ENCODE data around the gene ZNF22.

The ZNF22 gene

DNA sequence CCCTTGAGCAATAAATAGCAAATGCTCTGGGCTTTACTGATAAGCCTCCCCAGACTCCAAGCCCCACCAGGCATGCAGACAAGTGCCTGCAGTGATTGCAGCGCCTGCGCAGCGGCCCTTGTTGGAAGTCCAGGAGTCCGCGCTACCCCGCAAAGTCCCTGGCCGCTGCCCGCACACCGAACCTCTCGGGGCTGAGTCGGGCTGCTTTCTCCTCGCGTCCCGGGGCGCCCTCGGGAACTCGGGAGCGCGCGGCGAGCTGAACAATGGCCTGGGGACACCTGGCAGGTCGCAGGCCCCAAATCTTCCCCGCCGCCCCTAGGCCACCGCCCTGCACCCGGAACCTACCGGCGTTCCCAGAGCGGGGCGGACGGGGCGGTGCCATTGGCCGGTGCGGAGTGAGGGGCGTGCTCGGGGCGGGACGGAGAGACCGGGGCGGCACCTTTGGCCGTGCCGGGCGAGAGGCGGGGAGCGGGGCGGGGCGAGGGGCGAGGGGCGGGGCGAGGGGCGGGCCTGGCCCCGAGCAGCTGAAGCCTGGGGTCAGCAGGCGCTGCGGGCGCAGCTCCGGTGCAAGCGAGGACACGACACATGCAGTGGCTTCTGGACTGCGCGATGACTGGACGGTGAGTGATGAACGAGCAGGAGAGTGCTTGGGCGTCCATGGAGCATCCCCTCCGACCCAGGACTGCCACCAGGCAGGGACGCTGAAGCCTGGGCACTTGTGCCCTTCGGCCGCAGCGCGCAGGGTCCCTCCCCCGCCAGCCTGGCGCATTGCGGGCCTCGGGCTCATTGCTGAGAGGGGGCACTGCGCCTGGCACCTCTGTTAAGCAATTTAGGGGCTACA is 41.3 kb upstream of the ZNF22 start, which contains the start of gene RASSF4:
RASSF4 (plus strand) TSS at position 556 of the 841 bp plus-strand sequence. CDS start 10,401 bp downstream, outside the sequence.
- no peaks in the 10 kb centered on the region for H3K36me3 ChIP-seq (ENCODE audit: control insufficient read depth, insufficient read depth, low read length)
- H3K4me3 ChIP-seq (ENCODE audit: low read length) = peak within 1 kb of the TSS; percentile 17
- no peaks in the 10 kb centered on the region for H3K9me3 ChIP-seq (ENCODE audit: control insufficient read depth, low read length)
- H3K9ac ChIP-seq (ENCODE audit: low read length) = peak within 1 kb of the TSS; percentile 64
- peaks cover 45% of the 10 kb centered on the region for H3K4me1 ChIP-seq (ENCODE audit: control insufficient read depth, insufficient read depth, low read length)
- H3K27me3 ChIP-seq (ENCODE audit: control insufficient read depth, insufficient read depth, low read length) = no peaks in the 10 kb centered on the region

DNA sequence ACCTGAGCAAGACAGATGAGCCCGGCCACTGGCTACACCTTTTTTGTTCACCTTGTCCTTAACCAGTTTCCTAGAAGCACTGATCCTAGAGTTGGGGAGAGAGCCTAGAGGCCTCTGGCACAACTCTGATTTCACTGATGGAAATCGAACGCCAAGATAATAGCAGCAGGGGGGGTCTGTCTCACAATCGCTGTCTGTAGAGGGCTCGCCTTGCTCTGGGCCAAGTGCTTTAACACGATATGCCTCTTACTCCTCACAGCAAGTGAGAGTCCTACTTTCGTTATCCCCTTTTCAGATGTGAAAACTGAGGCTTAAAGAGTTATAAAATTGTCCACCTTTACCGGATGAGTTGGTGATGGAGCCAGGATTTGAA is 40.6 kb upstream of the ZNF22 start:
- H3K4me1 ChIP-seq (ENCODE audit: control insufficient read depth, insufficient read depth, low read length) = peaks cover 49% of the 10 kb centered on the region

DNA sequence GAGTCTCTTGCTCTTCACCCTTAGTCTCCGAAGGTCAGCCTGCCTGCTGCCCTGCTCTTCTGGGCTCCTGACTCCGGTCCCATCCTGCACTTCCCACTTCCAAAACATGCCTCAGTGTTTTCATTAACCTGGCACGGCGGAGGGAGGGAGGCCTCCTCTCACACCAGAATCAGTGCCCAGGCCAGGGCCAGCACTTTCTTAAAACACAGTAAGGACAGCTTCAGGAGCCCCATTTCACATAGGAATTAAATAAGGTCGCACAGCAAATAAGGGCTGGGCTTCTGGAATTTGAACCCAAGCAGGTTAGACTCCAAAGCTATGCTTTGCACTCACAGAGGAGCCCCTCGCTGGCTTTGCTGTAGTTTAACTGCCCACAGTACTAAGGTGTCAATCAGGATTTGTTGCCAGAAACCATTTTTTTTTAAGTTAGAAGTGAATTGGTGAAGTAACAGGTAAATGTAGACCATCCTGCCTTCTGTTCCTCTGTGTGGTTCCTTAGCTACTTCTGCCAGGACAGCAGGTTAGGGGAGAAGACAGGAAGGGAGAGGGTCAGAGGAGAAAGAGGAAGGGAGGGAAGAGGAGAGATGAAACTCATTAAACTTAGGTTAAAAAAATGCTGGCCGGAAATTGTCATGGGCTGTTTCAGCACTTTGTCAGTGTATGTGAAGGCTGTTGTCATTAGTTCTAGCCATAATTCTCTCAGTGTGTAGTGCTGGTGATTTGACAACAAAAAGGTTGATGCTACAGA is 40.1 kb upstream of the ZNF22 start:
- H3K9ac ChIP-seq (ENCODE audit: low read length) = peak overlapping the region; percentile 29
- H3K36me3 ChIP-seq (ENCODE audit: control insufficient read depth, insufficient read depth, low read length) = no peaks in the 10 kb centered on the region
- no peaks in the 10 kb centered on the region for H3K27me3 ChIP-seq (ENCODE audit: control insufficient read depth, insufficient read depth, low read length)
- peaks cover 49% of the 10 kb centered on the region for H3K4me1 ChIP-seq (ENCODE audit: control insufficient read depth, insufficient read depth, low read length)
- no peak overlapping the region for H3K4me3 ChIP-seq (ENCODE audit: low read length)
- H3K9me3 ChIP-seq (ENCODE audit: control insufficient read depth, low read length) = no peaks in the 10 kb centered on the region

More for the DNA sequence above, 40.6 kb upstream of the ZNF22 start:
- Histone ChIP-seq H3K4me3 (ENCODE audit: low read length) (no peak overlapping the region), H3K9ac (ENCODE audit: low read length) (peak overlapping the region; percentile 29), H3K36me3 (ENCODE audit: control insufficient read depth, insufficient read depth, low read length) (no peaks in the 10 kb centered on the region), H3K9me3 (ENCODE audit: control insufficient read depth, low read length) (no peaks in the 10 kb centered on the region), H3K27me3 (ENCODE audit: control insufficient read depth, insufficient read depth, low read length) (no peaks in the 10 kb centered on the region)

DNA sequence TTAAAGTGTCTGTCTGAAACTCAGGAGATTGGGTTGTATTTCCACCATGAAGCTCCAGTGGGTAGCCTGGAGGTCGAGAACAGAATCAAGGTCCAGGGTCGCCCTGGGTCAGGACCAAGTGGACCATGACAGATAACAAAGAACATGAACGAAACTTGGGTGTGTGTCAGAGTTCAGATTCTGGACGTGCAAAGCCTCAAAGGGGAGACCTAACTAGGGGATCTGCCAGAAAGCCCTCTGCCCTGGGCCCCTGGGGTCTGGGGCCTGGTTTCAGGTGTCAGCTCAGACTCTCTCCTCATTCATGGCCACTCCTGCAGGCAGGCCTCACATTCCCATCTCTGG is 39.5 kb upstream of the ZNF22 start:
- Histone ChIP-seq H3K27me3 (ENCODE audit: control insufficient read depth, insufficient read depth, low read length) (no peaks in the 10 kb centered on the region), H3K36me3 (ENCODE audit: control insufficient read depth, insufficient read depth, low read length) (no peaks in the 10 kb centered on the region), H3K9ac (ENCODE audit: low read length) (peak overlapping the region; percentile 29), H3K9me3 (ENCODE audit: control insufficient read depth, low read length) (no peaks in the 10 kb centered on the region), H3K4me1 (ENCODE audit: control insufficient read depth, insufficient read depth, low read length) (peaks cover 51% of the 10 kb centered on the region), H3K4me3 (ENCODE audit: low read length) (no peak overlapping the region)

DNA sequence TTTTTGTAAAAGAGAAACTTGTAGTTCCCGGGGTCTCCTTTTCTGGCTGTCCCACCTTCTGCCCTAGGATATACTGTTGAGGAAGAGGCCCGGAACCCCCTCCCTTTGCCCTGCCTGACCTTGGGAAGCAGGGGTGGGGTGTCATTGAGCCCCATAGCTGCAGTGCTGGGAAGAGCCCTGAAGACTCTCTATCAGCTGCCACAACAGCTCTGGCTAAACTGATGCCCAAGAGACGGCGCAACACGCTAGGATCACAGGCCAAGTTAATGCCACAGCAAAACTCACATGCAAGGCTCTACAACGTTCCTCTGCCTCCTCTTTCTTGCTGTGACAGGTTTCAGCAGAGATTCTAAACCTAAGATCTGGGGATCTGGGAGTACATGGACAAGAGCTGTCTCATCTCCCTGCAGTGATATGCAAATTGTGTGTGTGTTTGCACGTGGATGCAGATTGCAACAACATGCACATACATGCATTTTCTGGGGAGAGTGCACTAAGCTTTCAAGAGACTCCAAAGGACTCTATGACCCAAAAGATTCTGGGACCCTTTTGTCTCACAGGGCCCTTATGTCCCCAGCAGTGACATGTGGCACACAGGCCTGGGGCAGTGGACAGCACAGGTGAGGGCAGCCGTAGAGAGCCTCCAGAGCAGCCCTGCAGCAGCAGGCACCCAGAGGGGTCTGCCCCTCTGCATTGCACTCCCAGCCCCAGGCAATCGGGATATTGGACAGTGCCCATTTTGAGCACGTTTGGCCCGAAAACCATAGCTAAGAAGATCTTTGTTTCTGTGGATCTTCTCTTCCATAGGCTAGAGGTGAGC is 38.6 kb upstream of the ZNF22 start:
- no peaks in the 10 kb centered on the region for H3K9me3 ChIP-seq (ENCODE audit: control insufficient read depth, low read length)
- H3K4me1 ChIP-seq (ENCODE audit: control insufficient read depth, insufficient read depth, low read length) = peaks cover 58% of the 10 kb centered on the region
- H3K9ac ChIP-seq (ENCODE audit: low read length) = no peak overlapping the region

DNA sequence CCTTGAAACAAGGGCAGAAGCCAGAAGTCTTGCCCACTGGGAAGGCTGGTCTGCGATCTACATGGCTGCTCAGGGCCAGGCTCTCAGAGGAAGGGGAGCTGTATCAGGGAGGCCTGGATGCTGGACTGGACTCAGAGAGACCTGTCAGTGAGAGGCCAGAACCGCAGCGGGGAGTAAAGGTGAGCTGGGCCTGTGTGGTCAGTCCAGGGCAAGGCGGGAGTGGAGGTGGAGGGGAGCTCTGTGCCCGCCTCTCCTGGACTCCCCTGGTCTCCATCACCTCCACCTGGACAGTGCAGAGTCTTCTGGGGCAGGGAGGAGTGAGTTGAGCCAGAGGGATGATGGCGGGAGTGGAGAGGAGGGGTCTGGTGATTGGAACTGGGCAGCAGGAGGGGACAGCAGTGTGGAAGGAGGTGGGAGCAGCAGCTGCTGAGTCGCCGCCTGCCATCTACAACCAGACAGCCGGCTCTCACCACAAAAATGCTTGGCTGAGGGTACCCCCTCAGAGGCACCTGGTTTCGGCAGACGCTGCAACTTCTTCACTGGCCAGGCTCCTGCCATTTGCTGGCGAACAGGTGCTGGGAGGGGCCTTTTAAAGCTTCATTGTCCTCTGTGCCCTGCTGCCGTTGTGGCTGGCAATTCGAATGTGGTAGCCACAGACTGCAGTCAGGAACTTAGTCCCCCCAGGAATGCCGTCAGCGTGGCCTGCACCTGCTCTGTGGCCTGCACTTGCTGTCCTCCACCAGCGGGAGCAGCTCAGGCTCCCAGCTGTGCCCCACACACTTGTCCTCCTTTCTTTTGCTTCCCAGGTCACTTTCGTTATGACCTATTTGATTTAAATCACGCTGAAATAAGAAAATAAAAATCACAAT is 37.6 kb upstream of the ZNF22 start:
- no peaks in the 10 kb centered on the region for H3K36me3 ChIP-seq (ENCODE audit: control insufficient read depth, insufficient read depth, low read length)
- H3K4me1 ChIP-seq (ENCODE audit: control insufficient read depth, insufficient read depth, low read length) = peaks cover 54% of the 10 kb centered on the region
- H3K4me3 ChIP-seq (ENCODE audit: low read length) = no peak overlapping the region
- no peaks in the 10 kb centered on the region for H3K9me3 ChIP-seq (ENCODE audit: control insufficient read depth, low read length)
- no peak overlapping the region for H3K9ac ChIP-seq (ENCODE audit: low read length)
- no peaks in the 10 kb centered on the region for H3K27me3 ChIP-seq (ENCODE audit: control insufficient read depth, insufficient read depth, low read length)

More for the DNA sequence above, 38.6 kb upstream of the ZNF22 start:
- H3K36me3 ChIP-seq (ENCODE audit: control insufficient read depth, insufficient read depth, low read length) = no peaks in the 10 kb centered on the region
- no peak overlapping the region for H3K4me3 ChIP-seq (ENCODE audit: low read length)
- no peaks in the 10 kb centered on the region for H3K27me3 ChIP-seq (ENCODE audit: control insufficient read depth, insufficient read depth, low read length)

DNA sequence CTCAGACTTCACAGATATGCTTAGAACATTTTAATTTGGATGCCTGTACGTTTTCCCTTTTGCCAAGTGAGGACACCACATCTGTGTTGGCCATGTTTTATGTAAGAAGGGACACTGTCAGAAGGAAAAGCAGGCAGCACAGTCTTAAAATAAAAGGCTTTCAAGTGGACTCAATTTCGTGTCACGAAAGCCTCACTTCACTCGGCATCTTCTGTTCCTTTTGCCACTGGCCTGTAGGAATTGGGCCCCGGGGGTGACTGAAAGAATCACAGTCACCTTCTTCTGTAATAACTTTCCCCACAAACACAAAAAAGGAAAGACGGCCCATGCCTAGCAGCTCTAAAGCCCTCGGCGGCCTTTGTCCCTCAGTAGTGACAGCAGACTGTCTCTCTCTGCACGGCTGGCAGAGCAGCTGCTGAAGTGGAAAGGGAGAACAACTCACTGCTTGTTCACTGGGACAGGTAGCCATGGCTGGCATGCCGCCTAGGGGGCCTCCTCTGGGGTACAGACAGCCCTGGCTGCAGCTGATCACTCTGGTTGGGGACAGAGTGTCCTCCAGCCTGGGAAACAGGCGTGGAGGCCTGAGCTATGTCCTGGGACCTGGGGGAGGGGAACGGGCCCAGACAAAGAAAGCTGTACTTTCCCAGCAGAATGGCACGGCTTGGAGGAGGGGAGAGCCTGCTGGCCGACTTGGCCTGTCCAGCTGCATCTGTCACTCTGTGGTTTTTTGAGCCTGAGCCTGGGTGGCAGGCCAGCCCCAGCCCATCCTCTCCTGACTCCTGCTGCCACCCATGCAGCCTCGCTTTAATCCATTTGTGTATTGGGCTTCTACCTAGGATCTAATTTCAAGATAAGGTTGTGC is 36.7 kb upstream of the ZNF22 start:
- Histone ChIP-seq H3K4me1 (ENCODE audit: control insufficient read depth, insufficient read depth, low read length) (peaks cover 51% of the 10 kb centered on the region), H3K9me3 (ENCODE audit: control insufficient read depth, low read length) (no peaks in the 10 kb centered on the region), H3K4me3 (ENCODE audit: low read length) (no peak overlapping the region), H3K36me3 (ENCODE audit: control insufficient read depth, insufficient read depth, low read length) (no peaks in the 10 kb centered on the region), H3K27me3 (ENCODE audit: control insufficient read depth, insufficient read depth, low read length) (no peaks in the 10 kb centered on the region), H3K9ac (ENCODE audit: low read length) (no peak overlapping the region)

DNA sequence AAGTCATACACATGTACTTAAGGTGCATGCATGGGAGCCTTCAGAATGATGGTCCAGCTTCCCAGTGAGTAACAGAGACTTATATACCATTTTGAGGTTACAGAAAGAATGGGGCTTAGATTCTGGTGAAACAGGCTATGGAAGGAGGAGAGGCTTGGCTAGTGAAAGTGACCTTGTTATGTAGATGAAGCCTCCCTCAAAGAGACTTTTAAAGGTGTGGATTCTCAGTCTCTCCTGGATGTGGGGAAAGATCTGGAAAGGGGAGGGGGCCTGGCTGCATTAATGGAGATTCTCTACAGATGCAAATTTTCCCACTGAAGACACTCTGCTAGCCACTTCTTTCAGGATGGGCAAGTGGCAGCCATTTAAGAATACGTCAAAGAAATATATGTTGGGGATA is 35.6 kb upstream of the ZNF22 start:
- no peaks in the 10 kb centered on the region for H3K36me3 ChIP-seq (ENCODE audit: control insufficient read depth, insufficient read depth, low read length)
- H3K27me3 ChIP-seq (ENCODE audit: control insufficient read depth, insufficient read depth, low read length) = no peaks in the 10 kb centered on the region
- H3K9me3 ChIP-seq (ENCODE audit: control insufficient read depth, low read length) = no peaks in the 10 kb centered on the region
- H3K4me3 ChIP-seq (ENCODE audit: low read length) = no peak overlapping the region
- H3K4me1 ChIP-seq (ENCODE audit: control insufficient read depth, insufficient read depth, low read length) = peaks cover 45% of the 10 kb centered on the region
- H3K9ac ChIP-seq (ENCODE audit: low read length) = no peak overlapping the region

DNA sequence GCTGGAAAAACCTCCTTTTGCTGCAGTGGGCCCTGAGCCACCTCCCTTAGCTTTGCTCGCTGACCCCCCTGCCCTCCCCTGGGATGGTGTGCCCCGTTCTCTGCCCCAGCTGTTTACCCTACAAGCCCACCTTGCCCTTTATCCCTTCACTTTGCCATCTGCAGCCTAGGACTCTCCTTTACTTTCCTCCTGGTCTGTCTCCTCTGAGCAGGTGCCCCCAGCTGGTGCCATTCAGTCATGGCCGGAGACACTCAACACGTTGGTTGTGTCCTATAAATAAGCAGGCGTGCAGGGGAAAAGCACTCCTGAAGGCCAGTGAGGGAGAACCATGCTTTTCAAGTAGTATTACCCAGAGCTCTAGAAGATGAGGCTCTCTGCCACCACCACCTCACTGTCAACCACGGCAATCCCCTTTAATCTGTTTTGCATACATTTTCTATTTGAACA is 35.0 kb upstream of the ZNF22 start:
- H3K9ac ChIP-seq (ENCODE audit: low read length) = no peak overlapping the region

DNA sequence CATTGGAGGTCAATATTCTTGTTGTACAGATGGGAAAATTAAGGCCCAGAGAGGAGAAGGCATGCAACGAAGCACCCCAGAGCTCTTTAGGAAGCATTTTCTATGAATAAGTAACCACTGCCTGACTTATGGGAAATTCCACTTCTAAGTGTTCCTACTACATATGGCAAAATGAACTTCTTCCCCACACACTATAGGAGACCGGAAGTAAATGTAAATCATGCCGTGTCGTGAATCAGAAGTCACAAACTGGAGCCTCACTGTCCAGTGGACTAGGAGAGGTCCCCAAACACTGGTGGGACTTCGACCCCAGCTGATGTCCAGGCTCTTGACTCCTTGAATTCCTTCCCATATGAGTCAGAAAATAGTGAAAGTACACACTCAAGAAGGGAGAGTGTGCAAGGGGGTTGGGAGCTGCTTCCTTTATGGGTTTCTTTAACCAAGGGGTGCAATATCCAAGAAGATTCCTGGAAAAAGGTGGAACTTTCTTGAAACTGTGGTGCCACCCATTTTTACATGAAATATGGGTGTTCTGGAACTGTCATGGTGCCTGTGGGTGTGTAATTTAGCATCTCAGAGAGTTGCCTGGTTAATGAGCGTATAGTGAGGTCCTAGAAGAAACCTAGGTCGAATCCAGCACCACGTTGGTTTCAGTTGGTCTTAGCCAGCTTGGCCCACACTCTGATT is 34.5 kb upstream of the ZNF22 start:
- H3K4me1 ChIP-seq (ENCODE audit: control insufficient read depth, insufficient read depth, low read length) = peaks cover 36% of the 10 kb centered on the region
- no peaks in the 10 kb centered on the region for H3K27me3 ChIP-seq (ENCODE audit: control insufficient read depth, insufficient read depth, low read length)
- no peaks in the 10 kb centered on the region for H3K9me3 ChIP-seq (ENCODE audit: control insufficient read depth, low read length)
- no peaks in the 10 kb centered on the region for H3K36me3 ChIP-seq (ENCODE audit: control insufficient read depth, insufficient read depth, low read length)
- no peak overlapping the region for H3K9ac ChIP-seq (ENCODE audit: low read length)
- H3K4me3 ChIP-seq (ENCODE audit: low read length) = no peak overlapping the region

More for the DNA sequence above, 35.0 kb upstream of the ZNF22 start:
- Histone ChIP-seq H3K27me3 (ENCODE audit: control insufficient read depth, insufficient read depth, low read length) (no peaks in the 10 kb centered on the region), H3K9me3 (ENCODE audit: control insufficient read depth, low read length) (no peaks in the 10 kb centered on the region), H3K4me3 (ENCODE audit: low read length) (no peak overlapping the region), H3K36me3 (ENCODE audit: control insufficient read depth, insufficient read depth, low read length) (no peaks in the 10 kb centered on the region), H3K4me1 (ENCODE audit: control insufficient read depth, insufficient read depth, low read length) (peaks cover 40% of the 10 kb centered on the region)
